Spleen (tissue), 7 donors: ENCODE results near the gene SYNPR.

Experiments
- CTCF ChIP-seq, 11 experiments: fragments of 200-600 bp in 7 of 11; fragments of 450-650 bp in 4 of 11; sonication (generic) in 4 of 11; IDR thresholded peaks in 8 of 11; conservative IDR thresholded peaks in 3 of 11; 1 replicate in 7 of 11; 2 replicates in 4 of 11; pipeline versions ENCODE4 v1.4.0 to v1.8.0; 2016 to 2021; ENCODE audit warnings: antibody characterized with exemption in 11 of 11, inconsistent platforms in 4 of 11, mild to moderate bottlenecking in 1 of 11
- POLR2A ChIP-seq, 3 donors: fragments of 450-650 bp; IDR thresholded peaks; one replicate each; pipeline ENCODE4 v1.5.1; 2017; ENCODE audit warnings: antibody characterized with exemption in 3 of 3, mild to moderate bottlenecking in 1 of 3
- donor health status: DM: no; HTN: no; CAD: no; lungs with moderate emphysema.
- donor health status: DM: no; HTN: no; CAD: no.
- donor health status: DM: no; HTN: no; CAD: no.

DNA sequence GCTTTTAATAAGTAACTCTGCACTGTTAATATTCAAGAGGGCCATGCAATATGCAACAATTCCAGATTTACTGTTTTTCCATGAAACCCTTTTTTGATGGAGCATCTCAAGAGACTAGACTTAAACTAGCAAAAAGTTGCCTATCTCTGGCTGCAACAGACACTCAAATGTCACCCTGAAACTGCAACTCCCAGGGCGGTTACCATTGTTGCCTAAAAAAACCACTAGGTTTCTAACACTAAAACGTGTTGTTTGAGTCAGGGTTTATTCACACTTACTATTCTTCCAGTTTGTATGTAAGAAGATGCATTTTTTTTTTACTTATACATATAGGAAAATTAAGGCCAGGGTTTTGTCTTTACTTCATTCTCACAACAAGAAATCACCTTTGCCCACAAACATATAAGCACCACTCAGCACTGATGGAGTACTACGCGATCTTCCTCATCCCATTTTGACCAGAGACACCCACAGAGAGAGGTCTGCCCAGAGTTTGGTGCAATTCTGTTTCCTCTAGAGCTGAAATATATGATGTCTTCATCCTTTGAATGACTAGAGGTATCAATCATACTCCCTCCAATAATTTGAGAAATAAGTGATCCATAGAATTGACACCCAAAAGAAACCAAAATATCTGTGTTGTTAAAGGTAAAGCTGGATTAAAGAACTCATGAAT, 250.4 kb downstream of the SYNPR start:
- TF ChIP-seq CTCF (IDR thresholded peaks at IDR 0.05 in 8 of 11, conservative IDR thresholded peaks at IDR 0.05 in 3 of 11) (no peak), POLR2A (IDR thresholded peaks at IDR 0.05) (no peak)
